ENCODE measurements around the gene TXNRD1. TPM values are rescaled to one million over a fixed set of nuclear protein-coding genes. Genes with fewer than 3 reads are reported as not detected.

TXNRD1 gene
- 100 to 1,000 TPM; 232 to 487 (median 294) TPM for total RNA-seq
- 100 to 1,000 TPM in 1 of 3 donors, 10 to 100 TPM in 2; 53.9 to 345 (median 60.3) TPM for polyA plus RNA-seq
- long read RNA-seq, donor 1, transcript TXNRD1-205 (15 exons, 3,930 nt): major isoform, 29 of 53 reads
- long read RNA-seq, donor 1, transcript TXNRD1-214 (15 exons, 3,974 nt): minor isoform, 7 of 53 reads
- long read RNA-seq, donor 1, partial matches to known transcripts: 5 of 53 reads
- long read RNA-seq, donor 1, other reads (novel, unspliced or antisense): 10 of 53 reads
- long read RNA-seq, donor 2, transcript TXNRD1-205 (15 exons, 3,930 nt): major isoform, 17 of 38 reads
- long read RNA-seq, donor 2, transcript TXNRD1-214 (15 exons, 3,974 nt): minor isoform, 7 of 38 reads
- long read RNA-seq, donor 2, partial matches to known transcripts: 6 of 38 reads
- long read RNA-seq, donor 2, other reads (novel, unspliced or antisense): 6 of 38 reads
- long read RNA-seq, donor 3, transcript TXNRD1-214 (15 exons, 3,974 nt): minor isoform, 5 of 45 reads
- long read RNA-seq, donor 3, transcript TXNRD1-205 (15 exons, 3,930 nt): major isoform, 31 of 45 reads
- long read RNA-seq, donor 3, partial matches to known transcripts: 0 of 45 reads
- long read RNA-seq, donor 3, other reads (novel, unspliced or antisense): 5 of 45 reads
- long read RNA-seq, donor 4, transcript TXNRD1-205 (15 exons, 3,930 nt): major isoform, 17 of 115 reads
- long read RNA-seq, donor 4, transcript TXNRD1-214 (15 exons, 3,974 nt): minor isoform, 5 of 115 reads
- long read RNA-seq, donor 4, partial matches to known transcripts: 63 of 115 reads
- long read RNA-seq, donor 4, other reads (novel, unspliced or antisense): 26 of 115 reads
- long read RNA-seq, donor 5, transcript TXNRD1-208 (17 exons, 3,836 nt): minor isoform, 14 of 490 reads
- long read RNA-seq, donor 5, transcript TXNRD1-214 (15 exons, 3,974 nt): minor isoform, 83 of 490 reads
- long read RNA-seq, donor 5, transcript TXNRD1-205 (15 exons, 3,930 nt): major isoform, 233 of 490 reads
- long read RNA-seq, donor 5, partial matches to known transcripts: 88 of 490 reads
- long read RNA-seq, donor 5, other reads (novel, unspliced or antisense): 69 of 490 reads
- long read RNA-seq, donor 6, transcript TXNRD1-205 (15 exons, 3,930 nt): major isoform, 8 of 73 reads
- long read RNA-seq, donor 6, partial matches to known transcripts: 45 of 73 reads
- long read RNA-seq, donor 6, other reads (novel, unspliced or antisense): 16 of 73 reads
- long read RNA-seq, donor 7, transcript TXNRD1-205 (15 exons, 3,930 nt): major isoform, 6 of 20 reads
- long read RNA-seq, donor 7, partial matches to known transcripts: 5 of 20 reads
- long read RNA-seq, donor 7, other reads (novel, unspliced or antisense): 5 of 20 reads
- long read RNA-seq, donor 8, transcript TXNRD1-205 (15 exons, 3,930 nt): major isoform, 42 of 72 reads
- long read RNA-seq, donor 8, transcript TXNRD1-214 (15 exons, 3,974 nt): minor isoform, 15 of 72 reads
- long read RNA-seq, donor 8, partial matches to known transcripts: 6 of 72 reads
- long read RNA-seq, donor 8, other reads (novel, unspliced or antisense): 5 of 72 reads
- long read RNA-seq, donor 9, transcript TXNRD1-214 (15 exons, 3,974 nt): minor isoform, 8 of 21 reads
- long read RNA-seq, donor 9, transcript TXNRD1-205 (15 exons, 3,930 nt): major isoform, 11 of 21 reads
- long read RNA-seq, donor 9, partial matches to known transcripts: 0 of 21 reads
- long read RNA-seq, donor 9, other reads (novel, unspliced or antisense): 0 of 21 reads
- long read RNA-seq, donor 10, transcript TXNRD1-205 (15 exons, 3,930 nt): major isoform, 8 of 11 reads
- long read RNA-seq, donor 10, partial matches to known transcripts: 0 of 11 reads
- long read RNA-seq, donor 10, other reads (novel, unspliced or antisense): 0 of 11 reads

- Histone ChIP-seq H3K4me1 (replicated peaks in 1 of 2) (peaks cover 31 to 34% of the 10 kb centered on the region in 2 donors), H3K36me3 (replicated peaks in 1 of 2) (no peaks in the 10 kb centered on the region), H3K4me3 (peak within 1 kb of the TSS; percentile 10 to 81 (median 37)), H3K27ac (peak within 1 kb of the TSS; percentile 71 to 98 (median 91)), H3K27me3 (no peaks in the 10 kb centered on the region), H3K9me3 (replicated peaks in 1 of 3) (no peaks in the 10 kb centered on the region)
- peak; percentile 88 to 93 (median 91) for DNase-seq
- intact Hi-C loops (cut with DNase I): loop anchor here (5.0 kb wide), 1 partner anchor 72 kb away; no protein-coding TSS in a partner anchor
- peak; percentile 68 to 92 for TF ChIP-seq POLR2A (IDR thresholded peaks at IDR 0.05)
- TF ChIP-seq CTCF (IDR thresholded peaks at IDR 0.05): peak; percentile 71 to 93 (median 87)
- 2 to 6% (median 3%) methylated on average over 16 to 71 of the region's 71 CpGs for WGBS, 4 donors
Observed at GRCh38 chr12:104215638-104216297, at the start of gene TXNRD1. TSS of gene TXNRD1 (plus strand) at chr12:104215779. CDS start at chr12:104215803, 24 bp downstream.

- peak overlapping the region in 2 of 5 donors; percentile 3 to 14 for H3K27ac ChIP-seq
- 70 to 90% (median 79%) methylated on average over 2 of the region's 2 CpGs for WGBS, 4 donors
- TF ChIP-seq CTCF (IDR thresholded peaks at IDR 0.05) (no peak), POLR2A (IDR thresholded peaks at IDR 0.05) (no peak)
Observed at GRCh38 chr12:104165801-104166200, 49.8 kb upstream of the TXNRD1 start.

DNA sequence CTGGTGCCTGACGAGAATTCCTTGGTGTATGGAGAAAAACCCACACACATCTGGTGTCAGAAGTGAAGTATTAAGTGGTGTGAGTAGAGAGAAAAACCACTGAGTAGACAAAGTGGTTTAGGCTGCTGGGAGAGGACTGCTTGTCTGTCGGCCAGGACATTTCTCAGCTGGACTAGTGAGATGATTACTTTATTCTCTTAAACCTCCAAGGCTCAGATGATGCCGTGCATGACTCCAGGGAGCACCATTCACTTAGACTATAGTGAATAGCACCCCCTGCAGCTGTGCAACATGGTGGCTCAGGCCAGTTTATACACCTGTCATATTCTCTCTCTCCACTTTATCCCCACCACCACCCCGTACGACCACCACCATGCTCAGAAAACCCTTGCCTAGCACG lies 49.1 kb upstream of the TXNRD1 start:
- Histone ChIP-seq H3K4me1 (replicated peaks in 1 of 2) (peaks cover 0 to 7% of the 10 kb centered on the region in 2 donors), H3K27ac (peak overlapping the region in 1 of 5 donors; percentile 3), H3K9me3 (replicated peaks in 1 of 3) (no peaks in the 10 kb centered on the region), H3K27me3 (no peaks in the 10 kb centered on the region), H3K36me3 (replicated peaks in 1 of 2) (no peaks in the 10 kb centered on the region), H3K4me3 (no peak overlapping the region)
- intact Hi-C loops (cut with DNase I): no loop called here
- 83 to 91% (median 86%) methylated on average over 5 to 6 of the region's 6 CpGs for WGBS, 4 donors
- no peak for DNase-seq
- TF ChIP-seq CTCF (IDR thresholded peaks at IDR 0.05) (no peak), POLR2A (IDR thresholded peaks at IDR 0.05) (no peak)

More at GRCh38 chr12:104165801-104166200, 49.8 kb upstream of the TXNRD1 start:
- no peak for DNase-seq
- no peaks in the 10 kb centered on the region for H3K27me3 ChIP-seq
- no peaks in the 10 kb centered on the region for H3K36me3 ChIP-seq (replicated peaks in 1 of 2)
- no peaks in the 10 kb centered on the region for H3K9me3 ChIP-seq (replicated peaks in 1 of 3)
- no peaks in the 10 kb centered on the region for H3K4me1 ChIP-seq (replicated peaks in 1 of 2)
- no peak overlapping the region for H3K4me3 ChIP-seq
- intact Hi-C loops (cut with DNase I): no loop called here
